ENCODE data around the gene CLBA1.
A peak's percentile ranks its signal among the peaks of the same experiment; 100 is the strongest.

Gene CLBA1

GRCh38 chr14:104985675-104986486 is at the start of gene CLBA1:
CLBA1 (plus strand) TSS chr14:104985788; CDS start chr14:104986432, 644 bp downstream.
- Histone ChIP-seq H3K9me3 (ENCODE audit: insufficient read depth, low read length) (no peaks in the 10 kb centered on the region), H3K4me3 (ENCODE audit: insufficient read length, low read depth) (peak within 1 kb of the TSS; percentile 71), H3K9ac (ENCODE audit: insufficient read length, low read depth) (peak within 1 kb of the TSS; percentile 83), H3K4me1 (ENCODE audit: insufficient read depth, insufficient read length) (peaks cover 9% of the 10 kb centered on the region), H3K27me3 (ENCODE audit: insufficient read depth, insufficient read length) (no peaks in the 10 kb centered on the region), H3K36me3 (ENCODE audit: insufficient read depth, insufficient read length, low read length) (peaks cover 18% of the 10 kb centered on the region)
- TF ChIP-seq SUZ12 (IDR thresholded peaks at IDR 0.05; ENCODE audit: extremely low read depth, insufficient read depth, insufficient read length) (no peak), ZNF274 (IDR thresholded peaks at IDR 0.05; ENCODE audit: low read depth, low read length) (no peak), YY1 (IDR thresholded peaks at IDR 0.05; ENCODE audit: insufficient read depth, insufficient read length) (no peak)
- DNase-seq (ENCODE audit: low read depth, low spot score): peak; percentile 67

- Histone ChIP-seq H3K27me3 (ENCODE audit: insufficient read depth, insufficient read length) (peaks cover 27% of the 10 kb centered on the region), H3K4me3 (ENCODE audit: insufficient read length, low read depth) (no peak overlapping the region), H3K36me3 (ENCODE audit: insufficient read depth, insufficient read length, low read length) (peaks cover 22% of the 10 kb centered on the region), H3K9ac (ENCODE audit: insufficient read length, low read depth) (no peak overlapping the region), H3K4me1 (ENCODE audit: insufficient read depth, insufficient read length) (peaks cover 2% of the 10 kb centered on the region), H3K9me3 (ENCODE audit: insufficient read depth, low read length) (no peaks in the 10 kb centered on the region)
- DNase-seq (ENCODE audit: low read depth, low spot score): no peak
- TF ChIP-seq ZNF274 (IDR thresholded peaks at IDR 0.05; ENCODE audit: low read depth, low read length) (no peak), SUZ12 (IDR thresholded peaks at IDR 0.05; ENCODE audit: extremely low read depth, insufficient read depth, insufficient read length) (no peak), YY1 (IDR thresholded peaks at IDR 0.05; ENCODE audit: insufficient read depth, insufficient read length) (no peak)
These were observed 49.6 kb upstream of the CLBA1 start for GRCh38 chr14:104935955-104936354.

- Histone ChIP-seq H3K27me3 (ENCODE audit: insufficient read depth, insufficient read length) (peaks cover 27% of the 10 kb centered on the region), H3K9ac (ENCODE audit: insufficient read length, low read depth) (no peak overlapping the region), H3K36me3 (ENCODE audit: insufficient read depth, insufficient read length, low read length) (peaks cover 28% of the 10 kb centered on the region), H3K4me3 (ENCODE audit: insufficient read length, low read depth) (no peak overlapping the region), H3K9me3 (ENCODE audit: insufficient read depth, low read length) (no peaks in the 10 kb centered on the region), H3K4me1 (ENCODE audit: insufficient read depth, insufficient read length) (peaks cover 2% of the 10 kb centered on the region)
- DNase-seq (ENCODE audit: low read depth, low spot score): no peak
- TF ChIP-seq SUZ12 (IDR thresholded peaks at IDR 0.05; ENCODE audit: extremely low read depth, insufficient read depth, insufficient read length) (no peak), YY1 (IDR thresholded peaks at IDR 0.05; ENCODE audit: insufficient read depth, insufficient read length) (no peak), ZNF274 (IDR thresholded peaks at IDR 0.05; ENCODE audit: low read depth, low read length) (no peak)
These were observed 49.0 kb upstream of the CLBA1 start for GRCh38 chr14:104936361-104937155.

GRCh38 chr14:104937161-104937560 is 48.4 kb upstream of the CLBA1 start:
- H3K36me3 ChIP-seq (ENCODE audit: insufficient read depth, insufficient read length, low read length): peaks cover 34% of the 10 kb centered on the region
- TF ChIP-seq ZNF274 (IDR thresholded peaks at IDR 0.05; ENCODE audit: low read depth, low read length): no peak
- no peak overlapping the region for H3K9ac ChIP-seq (ENCODE audit: insufficient read length, low read depth)
- DNase-seq (ENCODE audit: low read depth, low spot score): no peak
- H3K4me1 ChIP-seq (ENCODE audit: insufficient read depth, insufficient read length): peaks cover 2% of the 10 kb centered on the region
- H3K27me3 ChIP-seq (ENCODE audit: insufficient read depth, insufficient read length): peaks cover 22% of the 10 kb centered on the region
- no peaks in the 10 kb centered on the region for H3K9me3 ChIP-seq (ENCODE audit: insufficient read depth, low read length)
- H3K4me3 ChIP-seq (ENCODE audit: insufficient read length, low read depth): no peak overlapping the region

GRCh38 chr14:104937694-104938365 is 47.8 kb upstream of the CLBA1 start:
- Histone ChIP-seq H3K4me3 (ENCODE audit: insufficient read length, low read depth) (no peak overlapping the region), H3K27me3 (ENCODE audit: insufficient read depth, insufficient read length) (peaks cover 15% of the 10 kb centered on the region), H3K9me3 (ENCODE audit: insufficient read depth, low read length) (no peaks in the 10 kb centered on the region), H3K9ac (ENCODE audit: insufficient read length, low read depth) (no peak overlapping the region), H3K36me3 (ENCODE audit: insufficient read depth, insufficient read length, low read length) (peaks cover 37% of the 10 kb centered on the region), H3K4me1 (ENCODE audit: insufficient read depth, insufficient read length) (peaks cover 2% of the 10 kb centered on the region)
- no peak for TF ChIP-seq YY1 (IDR thresholded peaks at IDR 0.05; ENCODE audit: insufficient read depth, insufficient read length)
- DNase-seq (ENCODE audit: low read depth, low spot score): no peak

- Histone ChIP-seq H3K36me3 (ENCODE audit: insufficient read depth, insufficient read length, low read length) (peaks cover 37% of the 10 kb centered on the region), H3K9me3 (ENCODE audit: insufficient read depth, low read length) (no peaks in the 10 kb centered on the region), H3K4me3 (ENCODE audit: insufficient read length, low read depth) (no peak overlapping the region), H3K27me3 (ENCODE audit: insufficient read depth, insufficient read length) (peaks cover 15% of the 10 kb centered on the region), H3K9ac (ENCODE audit: insufficient read length, low read depth) (no peak overlapping the region), H3K4me1 (ENCODE audit: insufficient read depth, insufficient read length) (peaks cover 2% of the 10 kb centered on the region)
- DNase-seq (ENCODE audit: low read depth, low spot score): no peak
- no peak for TF ChIP-seq YY1 (IDR thresholded peaks at IDR 0.05; ENCODE audit: insufficient read depth, insufficient read length)
- no peak for TF ChIP-seq ZNF274 (IDR thresholded peaks at IDR 0.05; ENCODE audit: low read depth, low read length)
- no peak for TF ChIP-seq SUZ12 (IDR thresholded peaks at IDR 0.05; ENCODE audit: extremely low read depth, insufficient read depth, insufficient read length)
These were observed 47.2 kb upstream of the CLBA1 start for GRCh38 chr14:104938436-104938835.

GRCh38 chr14:104938960-104939359 is 46.6 kb upstream of the CLBA1 start:
- no peak for TF ChIP-seq SUZ12 (IDR thresholded peaks at IDR 0.05; ENCODE audit: extremely low read depth, insufficient read depth, insufficient read length)
- no peak for TF ChIP-seq YY1 (IDR thresholded peaks at IDR 0.05; ENCODE audit: insufficient read depth, insufficient read length)
- no peak for TF ChIP-seq ZNF274 (IDR thresholded peaks at IDR 0.05; ENCODE audit: low read depth, low read length)

More at GRCh38 chr14:104938960-104939359, 46.6 kb upstream of the CLBA1 start:
- Histone ChIP-seq H3K36me3 (ENCODE audit: insufficient read depth, insufficient read length, low read length) (peaks cover 37% of the 10 kb centered on the region), H3K4me1 (ENCODE audit: insufficient read depth, insufficient read length) (peaks cover 2% of the 10 kb centered on the region), H3K27me3 (ENCODE audit: insufficient read depth, insufficient read length) (peaks cover 15% of the 10 kb centered on the region), H3K9ac (ENCODE audit: insufficient read length, low read depth) (no peak overlapping the region), H3K4me3 (ENCODE audit: insufficient read length, low read depth) (no peak overlapping the region), H3K9me3 (ENCODE audit: insufficient read depth, low read length) (no peaks in the 10 kb centered on the region)
- DNase-seq (ENCODE audit: low read depth, low spot score): no peak

Data from NT2/D1 (cell line).